Stimulated activated CD8-positive, alpha-beta memory T cell treated with anti-CD3 and anti-CD28 coated beads, Interleukin-12 subunit alpha, Interleukin-12 subunit beta, amount 100 ng/mL, for 4 hours (primary cell): ENCODE results near the gene TTC33.

Experiments
- DNase-seq: peaks from one replicate; pipeline ENCODE4 v3.0.0-alpha.2; 2020; ENCODE audit warnings: low read depth

Gene TTC33

DNA sequence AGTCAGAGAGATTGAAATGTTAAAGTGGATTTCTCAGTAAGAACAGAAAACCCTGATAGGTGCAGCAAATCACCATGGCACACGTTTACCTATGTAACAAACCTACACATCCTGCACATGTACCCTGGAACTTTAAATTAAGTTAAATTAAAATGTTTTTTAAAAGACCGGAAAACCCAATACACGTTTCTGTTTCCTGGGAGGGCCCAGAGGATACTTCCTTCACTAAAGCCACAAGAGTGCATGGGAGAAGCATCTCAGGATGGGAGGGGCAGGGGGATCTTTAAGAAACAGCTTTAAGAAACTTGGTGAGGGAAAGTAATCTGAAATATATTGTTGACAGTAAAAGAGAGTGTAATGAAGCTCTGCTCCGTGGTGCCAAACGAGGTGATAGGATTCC is 240.8 kb downstream of the TTC33 start:
- DNase-seq, result no peak

DNA sequence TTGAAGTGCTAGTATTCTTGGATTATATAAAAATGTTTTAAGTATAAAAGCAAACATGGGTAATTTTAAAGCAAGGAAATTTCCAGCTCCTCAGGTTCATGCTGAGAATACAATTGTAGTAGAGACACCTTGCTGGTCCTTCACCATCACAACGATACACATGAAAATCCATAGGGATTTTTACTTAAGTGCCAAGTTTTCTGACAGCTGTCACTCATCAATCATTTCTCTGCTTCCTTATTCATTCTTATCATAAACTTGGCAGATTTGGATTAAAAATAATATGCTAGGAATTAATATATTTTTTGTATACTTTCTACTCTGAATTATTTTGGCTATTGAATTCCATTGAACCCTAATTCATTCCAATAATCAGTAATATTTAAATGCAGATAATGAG is 244.0 kb downstream of the TTC33 start:
- no peak for DNase-seq

- no peak for DNase-seq
These were observed 248.7 kb downstream of the TTC33 start for GRCh38 chr5:40507095-40507494.

- no peak for DNase-seq
These were observed 250.7 kb downstream of the TTC33 start for GRCh38 chr5:40505031-40505430.

DNA sequence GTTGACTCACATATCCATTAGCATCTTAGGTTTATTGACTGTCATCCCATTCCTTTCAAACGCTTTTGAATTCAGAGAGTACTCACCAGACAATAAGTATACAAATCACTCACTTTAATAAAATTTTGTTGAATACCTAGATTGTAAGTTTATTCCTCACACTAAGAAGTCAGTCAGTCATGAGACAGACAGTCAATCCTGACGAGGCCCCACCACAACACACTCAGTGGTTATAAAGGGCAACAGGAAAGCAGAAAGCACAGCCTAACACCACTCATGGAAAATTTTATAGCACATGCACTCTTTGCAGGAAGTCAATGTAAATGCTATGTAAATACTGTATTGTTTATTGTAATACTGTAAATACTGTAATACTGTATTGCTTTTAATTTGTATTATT is 252.3 kb downstream of the TTC33 start:
- DNase-seq, result peak; percentile 4

DNA sequence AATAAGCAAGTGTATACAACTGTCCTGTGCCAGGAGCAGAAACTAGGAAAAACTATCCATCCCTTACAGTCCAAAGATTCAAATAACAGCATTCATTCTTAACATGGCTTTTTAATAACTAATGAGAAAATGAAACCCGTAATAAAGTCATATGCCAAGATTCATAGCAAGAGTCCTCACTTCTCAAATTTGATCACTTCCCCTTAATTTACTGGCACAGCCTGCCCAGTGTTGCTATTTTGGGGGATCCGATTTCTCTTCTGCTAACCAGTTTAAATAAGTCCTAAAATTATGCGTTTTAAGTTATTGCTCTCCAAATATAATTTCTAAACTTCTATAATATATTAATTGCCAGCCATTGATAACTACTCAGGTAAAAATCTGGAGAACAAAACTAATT is 253.0 kb downstream of the TTC33 start:
- DNase-seq, result no peak

DNA sequence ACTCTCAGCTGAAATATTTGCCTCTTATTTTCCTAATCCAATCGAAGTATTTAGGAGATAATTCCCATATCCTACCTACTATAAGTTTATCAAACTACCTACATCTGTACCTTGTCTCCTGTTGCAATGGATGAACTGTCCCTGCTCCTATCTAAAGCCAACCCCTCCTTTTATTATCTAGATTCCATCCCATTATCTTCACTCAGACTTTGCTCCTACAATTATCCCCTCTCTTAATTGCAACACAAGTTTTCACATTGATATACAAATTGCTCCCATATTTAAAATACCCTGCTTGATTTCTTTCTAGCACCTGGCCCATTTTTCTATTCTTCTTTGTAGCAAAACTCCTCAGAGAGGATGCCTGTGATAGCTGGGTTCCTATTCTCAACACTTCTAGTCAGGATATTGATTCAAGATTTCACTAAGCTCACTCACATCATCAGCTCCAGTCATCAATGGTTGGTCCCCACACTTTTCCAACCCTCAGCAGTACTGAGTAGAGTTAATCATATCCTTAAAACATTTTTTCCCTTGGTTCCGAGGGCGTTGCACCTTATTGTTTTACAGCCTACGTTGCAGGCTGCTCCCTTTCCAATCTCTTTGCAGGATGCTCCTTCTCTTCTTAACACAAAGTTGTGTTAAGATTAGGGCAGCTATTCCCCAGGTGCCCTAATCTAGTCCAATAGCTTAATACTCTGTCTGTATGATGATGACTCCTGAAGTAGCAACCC is 253.9 kb downstream of the TTC33 start:
- DNase-seq, result no peak

DNA sequence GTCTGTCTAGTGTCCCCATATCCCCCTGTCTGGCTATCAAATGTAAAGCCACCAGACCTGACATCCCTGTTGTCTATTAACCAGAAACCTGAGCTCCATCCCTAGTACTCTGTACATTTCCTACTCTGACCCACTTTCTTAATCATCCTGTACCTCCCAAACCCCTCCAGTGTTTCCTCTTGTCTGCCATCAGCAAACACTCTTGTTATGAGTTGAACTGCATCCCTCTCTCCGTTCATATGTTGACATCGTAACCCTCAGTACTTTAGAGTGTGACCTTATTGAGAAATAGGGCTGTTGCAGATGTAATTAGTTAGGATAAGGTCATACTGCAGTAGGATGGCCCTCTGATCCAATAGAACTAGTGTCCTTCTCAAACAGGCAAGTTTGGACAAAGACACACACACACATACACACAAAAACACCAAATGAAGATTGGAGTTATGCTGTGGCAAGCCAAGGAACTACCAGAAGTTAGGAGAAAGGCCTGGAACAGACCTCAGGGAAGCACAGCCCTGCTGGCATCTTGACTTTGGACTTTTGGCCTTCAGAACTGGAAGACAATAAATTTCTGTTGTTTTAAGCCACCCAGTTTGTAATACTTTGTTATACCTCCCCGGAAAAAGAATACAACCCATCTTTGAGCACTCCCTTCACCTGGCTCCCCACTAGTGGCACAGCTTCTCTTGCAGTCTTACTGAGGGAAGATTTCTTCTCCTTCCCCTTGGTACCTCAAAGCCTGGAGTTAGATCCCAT is 256.1 kb downstream of the TTC33 start:
- no peak for DNase-seq

DNA sequence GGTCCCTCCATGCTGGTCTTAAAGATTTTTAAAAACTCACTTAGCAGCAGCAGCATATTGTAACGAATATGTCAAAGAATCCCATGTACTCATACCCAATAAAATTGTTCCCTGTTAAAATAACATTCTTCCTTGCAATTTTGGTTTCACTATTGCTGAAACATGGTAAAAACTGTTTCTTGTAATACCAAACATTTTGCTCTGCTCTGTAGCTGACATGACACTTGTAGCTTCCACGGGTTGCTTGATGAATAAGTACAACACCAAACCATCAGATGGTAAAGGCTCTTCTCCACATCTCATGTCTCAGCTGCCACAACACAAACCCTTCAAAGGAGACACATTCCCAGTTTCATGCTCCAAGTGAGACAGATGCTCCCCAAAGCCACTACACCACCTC is 256.8 kb downstream of the TTC33 start:
- no peak for DNase-seq

DNA sequence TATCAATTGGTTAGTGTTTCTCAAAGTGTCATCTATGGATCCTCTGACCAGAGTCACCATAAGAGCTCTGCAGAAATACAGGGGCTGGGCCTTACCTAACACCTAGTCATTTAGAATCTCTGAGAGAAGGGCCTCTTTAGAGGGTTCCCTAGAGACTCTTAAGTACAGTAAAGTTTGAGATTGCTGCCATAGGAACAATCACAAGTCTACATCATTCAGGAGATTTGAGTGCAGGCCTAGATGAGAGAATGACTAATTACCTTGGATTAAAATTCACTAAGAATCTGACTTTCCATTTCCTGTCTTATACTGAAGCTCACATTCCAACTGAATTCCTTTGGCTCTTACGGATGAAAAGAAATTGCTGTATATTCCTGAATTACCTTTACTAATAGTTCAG is 258.2 kb downstream of the TTC33 start:
- DNase-seq, result no peak

DNA sequence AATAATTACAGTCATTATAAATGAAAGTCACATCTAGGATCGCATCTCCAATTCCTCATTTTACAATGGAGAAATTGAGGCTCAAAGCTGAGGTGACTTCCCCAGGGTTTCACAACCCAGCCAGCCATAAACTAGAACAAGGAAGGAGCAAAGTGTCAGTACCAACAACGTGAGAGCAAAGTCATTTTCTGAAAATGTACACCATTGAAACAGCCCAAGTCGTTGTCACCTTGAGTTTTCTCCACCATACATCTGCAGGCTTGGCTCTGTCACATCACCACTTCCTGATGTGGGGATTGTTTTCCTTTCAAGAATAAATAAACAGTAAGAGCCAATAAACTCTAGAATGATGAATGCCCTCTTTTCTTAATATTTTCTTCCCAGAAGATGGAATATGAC is 260.5 kb downstream of the TTC33 start:
- DNase-seq, result no peak

DNA sequence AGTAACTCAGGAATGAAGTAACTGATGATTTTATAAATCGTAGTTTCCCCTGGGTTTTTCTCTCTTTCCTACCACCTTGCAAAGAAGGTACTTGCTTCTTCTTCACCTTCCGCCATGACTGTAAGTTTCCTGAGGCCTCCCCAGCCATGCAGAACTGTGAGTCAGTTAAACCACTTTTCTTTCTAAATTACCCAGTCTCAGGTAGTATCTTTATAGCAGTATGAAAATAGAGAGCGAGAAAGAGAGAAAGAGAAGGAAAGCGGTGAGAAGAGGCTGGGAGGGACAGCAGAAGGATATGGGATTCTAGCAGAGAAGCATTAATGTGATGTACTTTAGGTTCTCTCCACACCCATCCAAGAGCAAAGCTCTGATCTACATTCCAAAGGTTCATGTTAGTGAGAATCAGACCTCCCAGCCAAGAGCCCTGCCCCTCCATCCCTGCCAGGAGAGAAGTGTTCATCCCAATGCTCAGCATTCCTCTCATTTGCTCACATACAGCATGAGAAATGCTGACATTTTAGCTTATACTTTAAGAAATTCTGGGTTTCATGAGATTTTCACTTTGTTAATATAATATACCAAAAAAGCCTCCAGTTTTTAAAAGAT is 261.0 kb downstream of the TTC33 start:
- no peak for DNase-seq

GRCh38 chr5:40492056-40492455 is 263.7 kb downstream of the TTC33 start:
- no peak for DNase-seq

DNA sequence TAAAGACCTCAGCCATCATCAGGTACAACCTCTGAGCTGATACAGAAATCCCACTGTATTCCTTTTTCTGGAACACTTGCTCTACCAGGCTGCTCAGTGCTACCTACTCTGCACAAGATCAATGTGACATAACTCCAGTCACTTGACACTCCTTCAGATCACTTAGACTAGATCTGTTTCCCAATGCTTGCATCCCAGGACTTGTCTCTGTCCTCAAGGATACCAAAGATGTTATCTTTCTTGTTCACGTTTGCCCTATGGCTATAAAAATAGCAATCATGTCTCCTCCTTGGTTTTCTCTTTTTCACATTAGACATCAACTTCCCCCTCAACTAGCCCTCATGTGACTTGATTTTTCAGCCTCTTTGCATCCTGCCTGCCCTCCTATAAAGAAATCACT is 264.1 kb downstream of the TTC33 start:
- no peak for DNase-seq

GRCh38 chr5:40490464-40491111 is 265.2 kb downstream of the TTC33 start:
- no peak for DNase-seq

GRCh38 chr5:40489421-40489820 is 266.3 kb downstream of the TTC33 start:
- DNase-seq, result no peak

DNA sequence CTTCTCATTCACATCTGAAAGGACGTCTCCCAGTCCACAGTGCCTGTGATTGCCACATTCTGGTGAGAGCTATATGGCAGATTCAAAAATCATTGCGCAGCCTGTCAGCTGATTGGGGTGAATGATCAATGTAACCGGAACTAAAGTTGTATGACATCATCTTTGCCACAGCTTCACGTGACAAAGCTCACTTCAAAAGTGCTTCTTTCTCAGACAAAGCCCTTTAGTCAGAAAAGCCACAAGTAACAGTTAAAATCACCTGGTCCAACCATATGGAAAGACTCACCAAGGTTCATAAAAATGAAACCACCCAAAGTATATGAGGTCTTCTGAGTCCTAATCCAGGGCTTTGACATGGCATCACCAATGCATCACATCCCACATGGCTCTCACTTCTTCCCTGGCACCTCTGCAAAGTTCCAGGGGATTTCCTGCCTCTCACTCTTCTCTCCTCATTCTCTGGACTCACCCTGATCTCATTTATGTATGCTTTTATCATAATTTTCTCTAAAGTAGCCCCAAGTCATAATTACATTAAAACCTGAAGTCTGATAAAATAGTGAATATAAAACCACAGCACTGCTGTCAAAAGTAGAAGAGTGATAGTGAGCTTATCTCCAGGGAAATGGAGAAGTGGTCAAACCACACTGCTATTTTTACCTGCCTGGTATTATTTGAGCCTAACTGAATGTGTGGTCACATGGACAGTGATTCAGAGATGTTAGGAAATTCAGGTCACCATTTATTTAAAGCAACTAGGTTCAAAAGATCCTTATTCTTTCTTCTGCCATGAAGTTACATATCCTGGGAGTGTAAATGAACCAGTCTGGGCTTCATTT is 269.1 kb downstream of the TTC33 start:
- DNase-seq, result peak; percentile 14

DNA sequence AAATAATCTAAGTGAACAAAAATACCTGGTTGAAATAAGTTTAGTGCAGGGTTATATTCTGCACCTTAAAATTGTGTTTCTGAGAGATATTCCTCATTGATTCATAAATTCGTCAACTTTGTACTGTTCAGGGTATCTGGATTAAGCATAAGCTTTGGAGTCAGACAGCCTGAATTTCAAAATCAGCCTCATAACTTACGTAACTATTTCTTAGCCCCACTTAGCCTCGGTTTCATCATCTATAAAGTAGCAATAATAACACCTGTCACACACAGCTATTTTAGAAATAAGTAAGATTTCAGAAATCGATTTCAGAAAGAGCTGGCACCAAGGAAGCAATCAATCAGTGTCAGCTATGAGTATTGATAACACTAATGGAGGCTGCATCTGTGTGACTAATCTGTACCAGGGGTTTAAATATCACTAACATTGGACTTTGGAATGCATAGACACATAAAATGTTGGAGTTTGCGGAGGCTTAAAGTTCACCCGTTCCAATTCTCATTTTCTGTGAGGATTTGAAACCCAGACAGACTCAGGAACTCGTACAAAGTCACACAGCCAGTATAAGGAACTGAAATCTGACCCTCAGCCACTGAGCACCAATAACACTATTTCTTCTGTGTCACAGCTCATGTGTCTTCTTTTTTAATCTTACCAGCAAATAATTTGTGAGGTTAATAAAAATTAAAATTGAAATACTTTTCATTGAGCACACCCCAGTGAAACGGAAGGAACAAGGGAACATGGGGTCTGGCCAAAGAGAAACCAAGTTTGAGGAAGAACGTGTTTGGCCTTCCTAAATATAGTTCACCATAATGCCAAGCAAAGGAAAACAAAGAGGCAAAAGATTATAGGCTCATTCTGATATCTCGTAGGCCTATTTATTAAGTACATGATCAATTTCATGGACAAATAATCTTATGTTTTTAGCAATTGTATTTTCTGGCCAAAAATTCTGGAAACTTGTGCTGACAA is 270.5 kb downstream of the TTC33 start:
- DNase-seq, result no peak

DNA sequence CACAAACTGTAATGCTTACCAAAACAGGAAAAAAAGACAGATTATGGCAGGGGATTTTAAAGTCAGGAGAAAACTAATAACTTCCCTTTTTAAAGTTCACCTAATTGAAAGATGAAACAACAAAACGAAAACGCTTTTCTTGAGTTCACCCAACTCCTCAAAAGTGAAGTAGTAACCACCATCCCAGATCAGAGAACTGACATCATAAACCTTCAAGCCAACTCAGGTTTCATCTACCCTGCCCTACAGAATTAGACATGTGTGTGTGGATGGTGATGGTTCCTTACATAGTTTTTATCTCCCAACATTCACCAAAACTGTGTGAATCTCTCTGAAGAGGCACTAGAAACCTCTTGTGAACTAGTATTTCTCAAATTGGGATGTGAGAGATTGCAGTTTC is 271.3 kb downstream of the TTC33 start:
- DNase-seq, result no peak

DNA sequence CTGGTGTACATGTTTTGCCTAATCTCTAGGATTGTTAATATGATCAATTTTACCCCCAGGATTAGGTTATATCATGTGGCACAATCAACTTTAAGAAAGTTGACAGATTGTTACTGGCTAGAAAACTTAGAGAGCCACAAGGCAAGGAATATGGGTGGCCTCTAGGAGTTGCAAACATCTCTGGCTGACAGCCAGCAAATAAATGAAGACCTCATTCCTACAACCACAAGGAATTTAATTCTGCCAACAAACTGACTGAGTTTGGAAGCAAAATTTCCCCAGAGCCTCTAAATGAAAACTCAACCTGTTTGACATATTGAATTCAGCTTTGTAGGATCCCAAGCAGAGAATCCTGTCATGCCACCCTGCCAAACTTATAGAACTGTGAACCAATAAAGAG is 272.4 kb downstream of the TTC33 start:
- DNase-seq, result no peak

- DNase-seq, result no peak
These were observed 274.5 kb downstream of the TTC33 start for GRCh38 chr5:40481241-40481640.
